AG04449 (cell line): ENCODE measurements around the gene ACAD11.

ENCODE experiments used
- CTCF ChIA-PET: fragments of 350-600 bp; formaldehyde crosslinking; extraction: SDS; loops from one replicate; lab custom pipeline; 2021; ENCODE audit warnings: antibody characterized with exemption; lab: Yijun Ruan, JAX
- POLR2A ChIA-PET: fragments of 400-600, 350-600 bp; formaldehyde crosslinking; extraction: SDS; loops from one replicate; lab custom pipeline; 2020; ENCODE audit warnings: antibody characterized with exemption, inconsistent platforms; lab: Yijun Ruan, JAX
- DNase-seq: peaks from one replicate; pipeline ENCODE4 v3.0.0-alpha.2; 2010; ENCODE audit warnings: low read depth, low spot score
- H3K4me3 ChIP-seq: 2 replicates; pipeline ENCODE4 v1.5.1; 2011; ENCODE audit warnings: low read depth, mild to moderate bottlenecking, control low read depth, low read length
- TF ChIP-seq, protein P1 (sequence below): IDR thresholded peaks from one replicate; pipeline ENCODE4 v1.5.1; 2011; ENCODE audit warnings: mild to moderate bottlenecking, moderate library complexity, low read length, control low read depth, inconsistent platforms; ENCODE audit not compliant: insufficient read depth; ENCODE audit errors: missing control alignments

The ACAD11 gene

DNA sequence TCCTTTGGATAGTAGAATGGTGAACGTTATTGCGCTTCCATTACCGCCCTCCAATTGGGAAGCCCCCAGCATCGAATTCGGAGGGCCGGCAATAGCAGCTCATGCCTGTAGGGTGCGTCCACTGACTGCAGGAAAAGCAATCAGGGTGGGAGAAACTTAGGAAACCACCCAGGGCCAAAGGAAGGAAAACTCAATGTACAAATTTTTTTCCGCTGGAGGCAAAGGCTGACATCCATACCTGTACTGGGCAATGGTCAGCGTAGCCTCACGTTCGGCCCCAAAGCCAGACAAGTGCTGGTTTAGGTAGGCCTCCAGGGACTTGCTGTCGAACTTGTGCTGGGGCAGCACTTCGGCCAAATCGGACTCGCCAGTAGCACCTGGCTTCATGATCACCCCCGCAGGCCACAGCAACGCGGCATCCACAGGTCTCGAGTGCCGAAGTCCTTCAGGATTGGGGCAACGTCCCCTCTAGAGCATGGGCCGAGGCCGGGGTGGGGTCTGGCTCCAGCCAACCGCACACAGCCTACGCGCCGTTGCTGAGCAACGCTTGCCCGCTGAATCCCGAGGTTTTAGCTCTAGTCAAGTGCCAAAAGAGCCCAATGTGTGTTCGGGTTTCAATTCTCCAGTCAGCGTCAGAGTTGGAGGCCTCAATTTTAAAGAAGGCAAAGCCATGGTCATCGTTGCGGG lies at the start of gene ACAD11:
Gene ACAD11, minus strand, starts transcription at position 445 of the 687 bp plus-strand sequence. Its CDS starts 58 bp downstream, at position 387.
- no peak for DNase-seq
- ChIA-PET POLR2A (interaction anchor here (0.6 to 1.5 kb wide), 5 partner anchors 17 to 181 kb away, joined by 3 to 4 read pairs (median 3); no protein-coding TSS in a partner anchor), CTCF (interaction anchor here (1.0 to 5.4 kb wide), 7 partner anchors 11 to 123 kb away, joined by 4 to 58 read pairs (median 5); no protein-coding TSS in a partner anchor)
- TF ChIP-seq, protein P1, sequence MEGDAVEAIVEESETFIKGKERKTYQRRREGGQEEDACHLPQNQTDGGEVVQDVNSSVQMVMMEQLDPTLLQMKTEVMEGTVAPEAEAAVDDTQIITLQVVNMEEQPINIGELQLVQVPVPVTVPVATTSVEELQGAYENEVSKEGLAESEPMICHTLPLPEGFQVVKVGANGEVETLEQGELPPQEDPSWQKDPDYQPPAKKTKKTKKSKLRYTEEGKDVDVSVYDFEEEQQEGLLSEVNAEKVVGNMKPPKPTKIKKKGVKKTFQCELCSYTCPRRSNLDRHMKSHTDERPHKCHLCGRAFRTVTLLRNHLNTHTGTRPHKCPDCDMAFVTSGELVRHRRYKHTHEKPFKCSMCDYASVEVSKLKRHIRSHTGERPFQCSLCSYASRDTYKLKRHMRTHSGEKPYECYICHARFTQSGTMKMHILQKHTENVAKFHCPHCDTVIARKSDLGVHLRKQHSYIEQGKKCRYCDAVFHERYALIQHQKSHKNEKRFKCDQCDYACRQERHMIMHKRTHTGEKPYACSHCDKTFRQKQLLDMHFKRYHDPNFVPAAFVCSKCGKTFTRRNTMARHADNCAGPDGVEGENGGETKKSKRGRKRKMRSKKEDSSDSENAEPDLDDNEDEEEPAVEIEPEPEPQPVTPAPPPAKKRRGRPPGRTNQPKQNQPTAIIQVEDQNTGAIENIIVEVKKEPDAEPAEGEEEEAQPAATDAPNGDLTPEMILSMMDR: peak; percentile 73
- H3K4me3 ChIP-seq: peak within 1 kb of the TSS; percentile 80

- POLR2A ChIA-PET: no interaction called here
- CTCF ChIA-PET: no interaction called here
- TF ChIP-seq, protein P1: no peak
- no peak overlapping the region for H3K4me3 ChIP-seq
- DNase-seq: no peak
Measured at GRCh38 chr3:132703733-132704132, 44.1 kb upstream of the ACAD11 start.

DNA sequence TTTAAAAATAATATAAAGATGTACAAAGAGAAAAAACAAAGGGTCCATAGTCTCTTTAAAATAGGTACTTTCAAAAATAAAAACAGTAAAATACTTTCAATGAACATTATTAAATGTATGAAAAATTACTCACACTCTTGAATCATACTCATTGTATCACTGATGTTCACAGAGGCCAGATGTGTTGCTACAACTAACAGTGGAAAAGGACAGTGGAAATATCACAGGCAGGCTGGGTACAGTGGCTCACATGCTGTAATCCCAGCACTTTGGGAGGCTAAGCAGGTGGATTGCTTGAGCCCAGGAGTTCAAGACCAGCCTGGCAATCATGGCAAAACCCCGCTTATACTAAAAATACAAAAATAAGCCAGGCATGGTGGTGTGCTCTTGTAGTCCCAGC lies 35.8 kb upstream of the ACAD11 start:
- POLR2A ChIA-PET: no interaction called here
- CTCF ChIA-PET: no interaction called here

GRCh38 chr3:132694991-132695390 lies 35.4 kb upstream of the ACAD11 start:
- H3K4me3 ChIP-seq: no peak overlapping the region
- ChIA-PET POLR2A (no interaction called here), CTCF (no interaction called here)
- TF ChIP-seq, protein P1: no peak
- DNase-seq: no peak

More for the DNA sequence above, 35.8 kb upstream of the ACAD11 start:
- TF ChIP-seq, protein P1: no peak
- no peak for DNase-seq
- no peak overlapping the region for H3K4me3 ChIP-seq

DNA sequence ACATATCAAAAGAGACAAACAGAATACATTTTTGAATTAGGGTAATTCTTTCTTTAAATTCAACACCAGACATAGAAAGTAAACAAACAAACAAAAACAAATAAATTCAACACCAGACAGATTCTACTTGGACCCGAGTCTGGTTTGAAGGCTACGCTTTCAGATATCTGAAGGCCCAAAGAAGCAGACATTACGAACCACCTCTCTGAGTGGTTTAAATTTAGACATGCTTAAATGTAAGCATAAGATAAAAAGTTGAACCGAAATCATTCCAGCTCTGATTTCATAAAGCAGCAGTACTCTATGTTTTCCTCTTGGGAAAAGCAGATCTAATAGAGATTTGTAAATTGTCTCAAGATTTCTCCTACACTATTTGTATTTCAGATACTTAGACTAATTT lies 30.4 kb upstream of the ACAD11 start:
- POLR2A ChIA-PET: no interaction called here
- DNase-seq: no peak
- TF ChIP-seq, protein P1: no peak
- CTCF ChIA-PET: no interaction called here
- no peak overlapping the region for H3K4me3 ChIP-seq

DNA sequence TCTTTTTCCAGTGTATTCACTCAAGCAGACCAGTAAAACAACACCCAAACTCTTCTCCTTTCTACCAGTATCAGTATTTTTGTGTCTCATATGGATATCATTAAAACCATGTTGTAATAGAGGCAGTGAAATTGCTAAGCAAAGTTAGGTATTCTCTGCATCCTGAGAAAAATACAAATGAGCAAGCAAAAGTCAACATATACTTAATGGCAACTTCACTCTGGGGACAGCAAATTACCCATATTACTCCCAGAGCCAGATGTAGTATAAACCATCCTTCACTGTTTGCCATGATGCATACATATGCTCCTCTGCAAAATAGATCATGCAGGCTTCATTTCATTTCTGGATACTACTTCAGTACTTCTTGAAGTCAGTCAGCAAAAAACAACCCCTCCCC lies 22.6 kb upstream of the ACAD11 start:
- TF ChIP-seq, protein P1: no peak
- CTCF ChIA-PET: interaction anchor here (0.7 to 1.4 kb wide), 2 partner anchors 23 to 145 kb away, joined by 3 to 4 read pairs; partner anchors contain the start of gene ACAD11
- no peak for DNase-seq
- POLR2A ChIA-PET: no interaction called here
- no peak overlapping the region for H3K4me3 ChIP-seq
